Epidermal melanocyte (primary cell): ENCODE measurements around the gene SPDEF.

Experiments
- DNase-seq: peaks from one replicate; pipeline ENCODE4 v3.0.0; 2011; ENCODE audit warnings: low spot score; ENCODE audit not compliant: insufficient read length

The SPDEF gene

GRCh38 chr6:34583861-34584604, 27.9 kb upstream of the SPDEF start:
- peak; percentile 3 for DNase-seq

- DNase-seq = no peak
Measured at GRCh38 chr6:34583461-34583860, 27.3 kb upstream of the SPDEF start.

DNA sequence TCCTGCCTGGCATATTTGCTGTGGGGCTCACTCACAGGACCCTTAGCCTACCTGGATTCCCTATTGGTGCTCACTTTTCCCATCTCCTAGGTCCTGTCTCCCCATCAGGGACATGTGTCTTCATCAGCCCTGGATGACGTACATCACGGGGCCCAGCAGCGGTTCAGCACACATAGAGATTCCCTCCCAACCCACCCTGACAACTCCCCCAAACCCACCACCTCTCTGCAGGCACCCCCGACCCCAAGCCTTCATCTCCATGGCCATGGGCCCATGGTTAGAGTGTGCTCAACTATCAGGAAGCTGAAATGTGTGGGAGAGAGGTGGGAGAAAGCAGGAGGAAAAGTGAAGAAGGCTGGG, 25.4 kb upstream of the SPDEF start:
- no peak for DNase-seq

DNA sequence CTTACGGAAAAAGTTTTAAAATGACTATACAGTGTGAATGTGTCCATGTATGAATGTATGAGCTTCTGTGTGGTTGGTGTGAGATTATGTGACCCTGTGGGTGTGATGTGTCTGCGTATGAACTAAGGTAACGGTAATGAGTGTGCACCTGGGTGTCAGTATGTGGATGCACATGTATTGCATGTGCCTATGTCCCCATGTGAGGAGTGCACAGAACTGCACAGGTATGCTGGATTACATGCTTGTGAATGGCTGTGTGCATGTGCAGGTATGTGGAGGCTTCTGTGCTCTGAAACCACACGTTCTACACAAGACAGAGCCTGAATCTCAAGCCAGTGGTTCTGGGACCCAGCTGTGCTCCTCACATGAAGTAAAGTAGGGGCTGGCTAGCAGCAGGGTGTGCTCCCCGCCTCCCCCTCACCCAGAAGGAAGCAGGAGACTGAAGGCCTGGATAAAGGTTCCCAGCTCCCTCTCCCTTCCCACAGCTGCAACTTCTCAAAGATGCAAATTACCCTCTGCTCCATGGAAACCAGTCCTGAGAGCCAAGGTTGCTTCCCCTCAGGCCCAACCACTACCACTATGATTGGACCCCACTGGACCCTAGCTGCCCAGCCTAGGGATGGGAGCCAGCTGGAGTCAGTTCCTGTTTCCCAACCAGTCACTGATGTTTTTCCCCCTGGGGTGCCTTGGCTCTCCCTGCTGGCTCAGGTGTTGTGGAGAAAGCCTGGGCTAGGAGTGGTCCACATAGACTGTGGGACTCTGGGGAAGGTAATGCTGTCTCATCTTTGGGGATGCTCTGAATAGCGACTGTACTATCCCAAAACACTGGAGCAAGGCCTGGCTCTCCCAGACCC, 24.8 kb upstream of the SPDEF start:
- no peak for DNase-seq

DNA sequence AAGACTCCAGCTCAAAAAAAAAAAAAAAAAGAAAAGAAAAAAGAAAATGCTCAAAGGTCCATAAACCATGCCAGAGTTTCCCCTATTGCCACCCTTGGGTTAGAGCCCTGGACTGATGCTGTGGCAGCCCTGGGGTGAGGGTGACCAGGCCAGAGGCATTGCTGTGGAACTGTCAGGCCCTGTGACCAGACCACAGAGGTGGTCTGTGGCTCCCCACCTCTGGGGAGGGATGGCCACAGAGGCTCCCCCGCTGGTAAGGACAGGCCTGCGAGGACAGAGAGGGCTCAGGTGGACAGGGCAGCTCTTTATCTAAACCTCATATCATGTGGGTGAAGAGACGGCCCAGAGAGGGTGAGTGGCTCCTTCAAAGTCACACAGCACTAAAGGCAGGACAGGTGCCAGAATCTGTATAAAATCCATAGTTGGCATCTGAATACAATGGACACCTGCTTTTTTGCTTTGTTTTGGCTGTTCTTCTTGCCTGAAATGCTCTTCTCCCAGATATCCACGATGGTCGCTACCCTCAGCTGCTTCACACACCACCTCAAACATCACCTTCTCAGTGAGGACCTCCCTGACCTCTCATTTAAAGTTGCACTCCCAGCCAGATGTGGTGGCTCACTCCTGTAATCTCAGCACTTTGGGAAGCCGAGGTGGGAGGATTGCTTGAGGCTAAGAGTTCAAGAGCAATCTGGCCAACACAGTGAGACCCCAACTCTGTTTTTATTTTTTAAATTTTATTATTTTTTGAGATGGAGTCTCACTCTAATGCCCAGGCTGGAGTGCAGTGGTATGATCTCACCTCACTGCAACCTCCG, 22.5 kb upstream of the SPDEF start:
- no peak for DNase-seq

DNA sequence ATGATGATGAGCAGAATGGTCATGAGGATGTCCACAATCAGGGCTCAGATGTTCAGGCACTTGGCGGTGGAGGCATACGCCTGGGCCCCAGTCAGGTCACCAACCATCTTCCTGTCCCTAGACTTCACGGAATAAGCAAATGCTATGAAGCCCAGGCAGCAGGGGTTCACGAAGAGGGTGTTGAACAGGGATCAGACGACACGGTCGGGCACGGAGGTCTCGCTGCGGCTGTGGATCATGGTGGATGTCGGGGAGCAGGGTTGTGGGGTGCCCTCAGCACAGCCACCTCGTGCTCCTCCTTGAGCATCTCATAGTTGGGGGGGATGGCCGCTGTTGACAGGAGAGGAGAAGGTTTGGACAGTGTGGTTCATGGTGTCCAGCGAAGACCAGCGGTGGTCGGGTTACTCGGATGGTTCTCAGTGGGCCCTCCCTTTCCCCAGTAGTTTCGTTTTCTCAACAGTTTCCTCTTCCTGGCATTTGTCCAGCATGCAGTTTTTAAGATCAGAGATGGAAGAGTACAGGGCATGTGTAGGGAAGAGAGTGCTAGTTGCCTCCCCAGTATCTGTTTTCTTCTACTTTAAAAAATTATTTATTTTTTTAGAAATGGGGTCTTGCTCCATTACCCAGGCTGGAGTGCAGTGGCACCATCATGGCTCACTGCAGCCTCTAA, 20.3 kb upstream of the SPDEF start:
- DNase-seq = no peak

DNA sequence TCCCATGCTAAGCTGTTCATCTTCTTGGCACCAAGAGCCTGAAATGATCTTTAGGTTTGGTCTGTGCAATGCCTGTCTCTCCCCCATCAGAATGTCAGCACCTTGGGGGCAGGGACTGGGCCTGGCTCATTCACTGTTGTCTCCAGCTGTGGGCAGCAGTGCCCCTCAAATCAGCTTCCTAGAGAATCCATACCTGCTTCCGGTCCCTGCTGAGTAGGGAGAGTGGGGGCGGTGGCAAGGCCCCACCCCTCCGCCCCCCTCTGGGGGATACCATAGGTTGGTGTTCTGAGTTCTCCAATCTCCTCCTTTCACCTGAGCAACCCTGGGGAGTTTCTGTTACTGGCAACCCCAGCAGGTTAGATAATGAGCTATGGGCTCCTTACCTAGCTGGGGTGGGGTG, 19.2 kb upstream of the SPDEF start:
- DNase-seq = no peak

DNA sequence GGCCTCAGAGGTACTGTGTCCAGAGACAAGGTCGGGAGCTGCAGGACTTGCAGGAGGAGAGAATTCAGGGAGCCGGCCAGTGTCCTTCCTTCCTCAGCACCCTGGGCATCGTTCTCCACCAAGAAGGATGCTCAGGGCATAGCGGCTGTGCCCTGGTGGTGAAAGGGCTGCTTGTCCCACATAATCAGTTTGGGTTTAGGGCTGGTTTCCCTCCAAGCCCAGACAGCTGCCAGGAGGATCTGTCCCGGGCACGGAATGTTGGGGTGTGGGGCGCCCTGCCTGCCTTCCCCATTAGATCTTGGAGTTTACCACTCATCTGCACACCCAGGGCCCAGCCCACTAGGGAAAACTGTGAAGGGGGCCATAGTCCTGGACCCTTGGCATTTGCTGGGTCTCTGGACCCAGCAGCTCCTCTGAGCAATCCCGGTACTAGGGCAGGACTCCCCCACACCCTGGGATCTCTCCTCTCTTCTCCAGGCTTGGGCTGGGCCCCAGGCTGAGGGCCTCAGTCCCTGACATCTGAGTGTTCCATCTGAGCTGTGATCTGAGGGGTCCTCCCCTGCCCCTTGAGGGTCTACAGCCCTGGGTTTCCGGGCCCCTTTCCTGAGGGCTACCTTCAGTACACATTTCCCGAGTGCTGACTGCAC, 18.6 kb upstream of the SPDEF start:
- DNase-seq = no peak

- no peak for DNase-seq
Measured at GRCh38 chr6:34573567-34574183, 17.5 kb upstream of the SPDEF start.

- no peak for DNase-seq
Measured at GRCh38 chr6:34572585-34572984, 16.5 kb upstream of the SPDEF start.

DNA sequence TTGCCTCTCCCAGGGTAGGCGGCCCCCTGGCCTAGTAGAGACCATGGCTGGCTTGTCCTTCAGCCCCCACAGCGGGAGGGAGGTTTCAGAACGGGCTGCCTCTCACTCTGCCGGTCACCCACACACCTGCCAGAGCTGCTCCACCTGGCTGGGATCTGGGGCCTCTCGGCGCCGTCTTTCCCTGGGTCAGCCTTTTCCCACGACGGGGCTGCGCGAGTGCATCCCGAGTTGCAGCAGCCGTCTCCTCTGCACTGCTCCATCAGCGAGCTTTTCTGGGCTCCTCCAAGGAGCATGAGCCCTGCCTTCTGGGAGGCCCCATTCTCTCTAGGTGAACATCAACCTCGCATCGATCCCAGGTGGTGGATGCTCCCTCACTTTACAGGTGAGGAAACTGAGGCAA, 15.9 kb upstream of the SPDEF start:
- DNase-seq = no peak

GRCh38 chr6:34571388-34571787, 15.3 kb upstream of the SPDEF start:
- DNase-seq = no peak

- DNase-seq = no peak
Measured at GRCh38 chr6:34570066-34570833, 14.1 kb upstream of the SPDEF start.

DNA sequence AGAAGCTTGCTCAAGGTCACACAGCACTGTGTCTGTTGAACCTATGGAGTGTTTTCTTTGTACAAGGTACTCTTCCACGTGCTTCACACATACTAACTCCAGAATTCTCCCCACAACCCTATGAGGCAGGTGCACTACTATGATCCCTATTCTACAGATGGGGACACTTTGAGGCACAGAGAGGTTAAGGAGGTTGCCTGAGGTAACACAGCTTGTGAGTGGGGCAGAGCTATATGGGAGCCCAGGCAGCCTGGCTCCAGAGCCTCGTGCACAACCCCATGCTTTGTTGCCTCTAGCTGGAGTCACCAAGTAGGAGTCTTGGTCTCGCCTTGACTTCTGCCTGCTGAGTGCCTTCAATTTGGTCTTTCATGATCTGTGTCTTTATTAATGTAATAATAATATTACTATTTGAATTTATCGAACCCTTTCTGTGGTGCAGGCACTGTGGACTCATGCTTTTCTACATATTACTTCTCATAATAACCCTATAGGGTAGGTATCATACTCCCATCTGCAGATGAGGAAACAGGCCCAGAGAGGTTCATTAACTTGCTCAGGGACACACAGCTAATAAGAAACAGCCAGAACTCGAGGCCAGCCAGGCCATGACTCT, 13.3 kb upstream of the SPDEF start:
- no peak for DNase-seq

- DNase-seq = no peak
Measured at GRCh38 chr6:34568341-34569201, 12.4 kb upstream of the SPDEF start.

GRCh38 chr6:34566830-34567546, 10.9 kb upstream of the SPDEF start:
- no peak for DNase-seq

DNA sequence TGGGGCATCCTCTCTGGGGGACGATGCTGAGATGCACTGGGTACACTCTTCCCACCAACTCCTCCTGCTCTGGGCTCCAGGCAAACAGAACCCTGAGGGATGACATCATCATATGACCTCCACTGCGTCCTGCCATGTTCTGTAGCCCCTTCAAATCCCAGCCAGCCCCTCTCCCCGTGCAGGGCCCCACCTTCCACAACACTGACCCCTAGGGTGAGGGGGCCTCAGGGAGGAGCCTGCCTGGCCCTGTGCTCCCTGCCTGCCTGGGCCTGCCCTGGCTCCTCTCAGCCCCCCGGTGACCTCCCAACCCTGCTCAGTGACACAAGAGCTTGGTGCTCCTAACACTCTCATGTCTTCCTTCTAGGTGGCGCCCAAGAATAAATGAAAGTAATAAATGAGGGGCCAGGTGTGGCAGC, 9.6 kb upstream of the SPDEF start:
- no peak for DNase-seq

GRCh38 chr6:34564181-34564580, 8.1 kb upstream of the SPDEF start:
- no peak for DNase-seq
